HG03175 (cell line): ENCODE results near the gene KIF6.

Experiments used
- ATAC-seq: cut with Tn5 transposase; IDR thresholded peaks from one replicate; pipeline ENCODE4 v1.9.1; 2021; ENCODE audit warnings: mild to moderate bottlenecking, moderate library complexity; ENCODE audit not compliant: unreplicated experiment

Gene KIF6

DNA sequence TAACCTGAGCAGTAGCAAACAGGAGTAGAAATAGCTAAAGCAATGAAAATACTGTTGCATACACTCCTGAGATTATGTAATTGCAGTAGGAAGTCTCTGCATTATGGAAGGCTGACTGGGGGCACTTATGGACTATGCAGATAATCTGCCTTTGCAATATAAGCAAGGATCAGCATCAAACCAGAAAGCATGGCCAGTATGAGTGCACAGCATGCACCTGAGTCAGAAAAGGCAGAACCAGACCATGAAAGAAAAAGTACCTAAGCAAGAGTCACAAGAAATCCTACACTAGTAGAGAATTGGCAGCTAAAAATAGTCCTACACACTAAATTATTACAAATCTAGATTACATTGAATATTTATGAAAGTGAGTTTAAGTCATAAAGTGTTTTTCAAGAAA, 164.3 kb downstream of the KIF6 start:
- ATAC-seq = no peak

DNA sequence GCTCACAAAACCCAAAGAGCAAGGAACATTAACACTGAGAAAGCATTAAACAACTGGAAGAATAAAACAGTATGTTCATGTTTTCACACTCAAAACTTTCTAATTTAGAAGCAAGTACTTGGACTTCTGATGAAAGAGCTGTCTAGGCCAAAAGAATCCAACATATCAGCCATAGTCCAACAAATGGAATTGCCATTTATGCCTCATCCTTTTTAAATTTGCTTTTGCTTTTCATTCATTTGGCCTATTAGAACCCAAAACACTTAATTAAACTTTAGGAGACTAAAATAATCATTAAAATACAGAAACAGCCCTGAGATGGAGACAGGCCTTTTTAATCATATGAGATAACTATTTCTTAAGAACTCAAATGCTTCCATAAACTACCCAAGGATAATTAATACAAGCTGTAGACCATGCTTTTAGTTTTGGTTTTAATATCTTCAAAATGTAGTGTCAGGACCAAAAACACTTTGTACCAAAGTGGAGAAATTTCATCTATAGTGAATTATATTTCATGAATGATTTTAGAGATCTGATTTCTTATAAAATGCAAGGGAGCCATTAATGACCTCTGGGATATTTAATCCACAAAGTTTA, 166.5 kb downstream of the KIF6 start:
- ATAC-seq = no peak

DNA sequence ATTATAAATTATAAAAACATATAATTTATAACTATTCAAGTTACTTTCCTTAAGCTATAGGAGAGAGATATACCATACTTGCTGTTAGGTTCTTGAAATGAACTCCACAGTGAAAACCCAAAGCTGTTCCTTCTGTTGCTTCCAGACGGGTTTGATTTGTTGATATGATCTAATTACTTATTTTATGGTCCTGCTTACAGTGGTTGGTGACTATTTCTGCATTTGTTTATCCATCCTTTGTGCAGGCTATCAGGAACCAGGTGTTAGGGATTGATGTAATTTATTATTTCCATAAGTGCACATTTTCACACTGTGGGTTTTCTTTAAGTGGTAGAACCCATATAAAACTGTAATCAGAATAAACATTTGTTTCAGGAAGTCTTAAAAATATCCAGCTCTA, 167.1 kb downstream of the KIF6 start:
- no peak for ATAC-seq

GRCh38 chr6:39555136-39555535, 170.1 kb downstream of the KIF6 start:
- no peak for ATAC-seq

DNA sequence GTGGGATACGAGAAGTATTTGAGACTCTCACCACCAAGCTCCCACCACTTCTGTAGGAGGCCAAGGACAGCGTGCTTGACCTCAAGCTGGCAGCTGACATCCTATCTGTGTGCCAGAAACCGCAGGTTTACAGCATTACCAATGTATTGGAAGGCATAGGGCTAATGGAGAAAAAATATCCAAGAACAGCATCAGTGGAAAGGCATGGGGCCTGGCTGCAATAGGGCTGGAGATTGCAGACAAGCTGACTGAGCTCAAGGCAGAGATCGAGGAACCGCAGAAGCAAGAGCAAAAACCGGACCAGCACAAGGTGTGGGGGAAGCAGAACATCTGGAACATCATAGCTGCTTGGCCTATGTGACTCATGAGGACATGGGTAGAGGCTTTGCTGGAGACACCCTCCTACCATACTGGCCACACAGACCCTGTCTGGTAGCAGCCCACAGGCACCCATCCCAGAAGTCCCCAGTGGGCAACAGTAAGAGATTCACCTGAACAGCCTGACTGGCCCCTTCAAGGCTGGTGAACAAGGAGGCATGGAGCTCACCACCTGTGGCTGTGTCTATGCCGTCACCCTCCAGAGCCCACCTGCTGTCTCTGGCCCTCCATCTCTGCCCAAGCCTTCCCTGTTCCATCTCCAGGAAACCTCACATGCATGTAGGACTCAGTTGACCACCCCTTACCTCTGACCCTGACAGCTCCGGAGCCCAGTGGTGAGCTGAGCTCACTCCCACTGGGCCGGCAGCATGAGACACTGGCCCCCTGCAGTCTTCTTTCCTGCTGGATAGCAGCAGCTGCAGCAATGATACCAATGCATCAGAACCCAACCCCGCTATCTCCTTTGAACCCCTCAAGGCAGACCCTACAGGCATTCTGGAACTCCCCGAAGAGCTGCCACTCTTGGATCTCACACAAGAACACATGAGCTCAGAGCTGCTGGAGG, 171.1 kb downstream of the KIF6 start:
- no peak for ATAC-seq

- no peak for ATAC-seq
Observed at GRCh38 chr6:39553029-39553428, 172.2 kb downstream of the KIF6 start.

GRCh38 chr6:39550191-39550590, 175.0 kb downstream of the KIF6 start:
- no peak for ATAC-seq

DNA sequence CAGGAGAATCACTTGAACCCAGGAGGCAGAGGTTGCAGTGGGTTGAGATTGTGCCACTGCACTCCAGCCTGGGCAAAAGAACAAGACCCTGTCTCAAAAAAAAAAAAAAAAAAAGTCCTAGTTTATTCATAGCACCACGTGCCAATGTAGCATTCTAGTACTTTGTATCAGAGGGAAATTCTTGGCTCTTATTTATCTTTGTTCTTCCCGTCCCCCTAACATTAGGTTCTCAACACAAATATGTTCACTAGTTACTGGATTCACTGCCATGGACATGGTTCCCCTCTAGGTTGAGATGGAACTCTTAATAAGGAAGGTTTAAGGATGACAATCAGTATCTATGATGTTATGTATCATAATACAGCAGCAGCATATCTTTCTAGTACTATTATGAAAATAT, 178.5 kb downstream of the KIF6 start:
- ATAC-seq = no peak

- ATAC-seq = no peak
Observed at GRCh38 chr6:39543950-39544349, 181.3 kb downstream of the KIF6 start.

- no peak for ATAC-seq
Observed at GRCh38 chr6:39543095-39543494, 182.1 kb downstream of the KIF6 start.

DNA sequence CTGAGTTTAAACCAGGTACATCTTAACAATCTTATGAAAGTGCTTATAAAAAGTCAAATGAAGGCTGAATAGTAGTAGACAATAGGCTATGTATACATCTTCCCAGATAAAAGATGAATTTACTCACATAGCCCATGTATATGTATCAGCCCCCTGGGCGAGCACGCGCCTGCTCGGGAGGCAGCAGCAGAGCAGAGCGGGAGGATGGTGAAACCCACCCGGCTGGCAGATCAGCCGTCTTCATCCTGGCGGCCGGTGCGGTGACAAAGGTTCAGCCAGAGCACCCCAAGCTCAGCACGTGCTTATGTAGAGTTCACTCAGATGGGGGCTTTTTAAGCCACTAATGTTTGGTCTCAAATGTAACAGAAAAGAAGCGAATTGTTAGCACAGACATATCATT, 184.8 kb downstream of the KIF6 start:
- ATAC-seq = no peak

GRCh38 chr6:39530201-39530759, 194.9 kb downstream of the KIF6 start:
- ATAC-seq = peak; percentile 99

GRCh38 chr6:39527792-39528564, 197.2 kb downstream of the KIF6 start:
- ATAC-seq = no peak

DNA sequence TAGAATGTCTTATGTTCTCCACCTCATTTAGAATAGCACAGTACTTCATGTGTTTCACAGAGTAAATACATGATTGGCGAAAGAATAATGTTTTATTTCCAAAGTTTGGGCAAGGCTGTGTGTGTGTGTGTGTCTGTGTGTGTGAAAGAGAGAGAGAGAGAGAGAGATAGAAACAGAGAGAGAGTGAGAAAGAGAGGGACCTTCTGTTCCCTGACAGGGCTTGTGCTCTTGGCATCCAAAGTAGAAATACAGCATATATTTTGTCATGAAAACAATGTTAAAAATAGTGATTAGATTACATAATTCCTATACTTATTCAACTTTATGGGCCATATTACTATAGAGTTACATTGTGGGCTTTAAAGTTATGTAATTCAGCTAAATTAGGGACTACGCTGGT, 201.2 kb downstream of the KIF6 start:
- ATAC-seq = no peak

- ATAC-seq = no peak
Observed at GRCh38 chr6:39521958-39522357, 203.2 kb downstream of the KIF6 start.

DNA sequence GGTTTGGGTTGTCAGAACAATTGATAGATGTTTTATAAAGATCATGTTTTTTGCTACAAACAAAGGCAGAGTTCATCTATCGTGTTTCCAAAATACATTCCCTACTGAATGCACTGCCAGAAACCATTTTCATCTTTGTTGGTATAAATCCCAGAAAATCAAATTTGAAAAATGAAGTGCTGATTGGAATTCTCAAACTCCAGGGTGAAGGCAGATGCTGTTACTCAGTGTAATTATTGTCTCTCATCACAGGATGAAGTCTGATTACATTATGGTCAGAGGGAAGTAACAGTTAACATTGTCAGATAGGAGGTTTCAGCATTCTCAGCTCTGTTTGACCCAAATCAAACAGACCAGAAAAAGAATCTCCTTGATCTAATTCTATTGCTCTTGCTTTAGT, 204.3 kb downstream of the KIF6 start:
- no peak for ATAC-seq

- ATAC-seq = no peak
Observed at GRCh38 chr6:39520411-39520810, 204.8 kb downstream of the KIF6 start.

GRCh38 chr6:39518221-39518620, 207.0 kb downstream of the KIF6 start:
- ATAC-seq = no peak

- no peak for ATAC-seq
Observed at GRCh38 chr6:39517756-39518155, 207.5 kb downstream of the KIF6 start.

- ATAC-seq = no peak
Observed at GRCh38 chr6:39516471-39516870, 208.7 kb downstream of the KIF6 start.

DNA sequence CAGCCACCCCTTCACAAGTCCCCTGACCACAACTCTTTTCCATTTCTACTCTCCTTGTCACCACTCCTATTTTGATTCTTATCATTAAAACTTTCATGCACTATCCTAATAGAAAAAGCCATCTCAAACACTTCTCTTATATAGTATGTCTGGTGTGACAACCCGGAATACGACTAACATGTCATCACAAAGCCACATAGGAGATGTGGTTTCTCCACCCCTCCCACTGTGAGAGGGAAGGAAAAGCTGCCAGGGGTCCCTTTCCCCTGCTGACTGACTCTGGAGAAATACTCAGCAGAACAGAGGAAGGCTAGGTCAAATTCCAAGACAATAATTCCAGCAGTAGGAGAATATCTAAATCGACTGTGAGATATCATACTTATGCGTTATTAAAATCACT, 209.7 kb downstream of the KIF6 start:
- no peak for ATAC-seq
